Camera-type eye (tissue), 1 donor: ENCODE data around the gene IL23R. TPM values are rescaled to one million over a fixed set of nuclear protein-coding genes. Genes with fewer than 3 reads are reported as not detected.

Experiments used
- total RNA-seq: library from RNA; depleted of rRNA; stranded (reverse); fragments of >200 nt; gene quantifications from one replicate; pipeline ENCODE4 v1.2.3, GENCODE V29; 2014

IL23R gene
- total RNA-seq: not detected

GRCh38 chr1:67166196-67166595 is at the start of gene IL23R:
Gene IL23R, plus strand, starts transcription at chr1:67166454. Its CDS starts 1,667 bp downstream, at chr1:67168121.

GRCh38 chr1:67134695-67135094 is 31.6 kb upstream of the IL23R start, which contains the start of gene C1orf141:
Gene C1orf141, minus strand, starts transcription at chr1:67134970. Its CDS starts 7,730 bp downstream, at chr1:67127240.

GRCh38 chr1:67307251-67308060 is 141.2 kb downstream of the IL23R start, which contains the start of gene IL12RB2:
Gene IL12RB2, plus strand, starts transcription at chr1:67307873. Its CDS starts 12,496 bp downstream, at chr1:67320369.

Other genes with a start within 250 kb of the IL23R start
- 18.5 TPM for gene DNAI4, start 241.6 kb upstream of the IL23R start, total RNA-seq
- gene MIER1, start 241.5 kb upstream of the IL23R start, total RNA-seq: 47.6 TPM
- gene SLC35D1, start 112.3 kb upstream of the IL23R start, total RNA-seq: 27.6 TPM
- gene C1orf141, start 31.5 kb upstream of the IL23R start, total RNA-seq: 1.3 TPM
- 1.1 TPM for gene IL12RB2, start 141.4 kb downstream of the IL23R start, total RNA-seq